Right ventricle myocardium superior (tissue), 1 donor: ENCODE data around the gene TBL3. TPM values are rescaled to one million over a fixed set of nuclear protein-coding genes. Genes with fewer than 3 reads are reported as not detected.
A peak's percentile ranks its signal among the peaks of the same experiment; 100 is the strongest.
"Not testable (repeated sequence)": the region's sequence is repeated elsewhere in the genome, so short reads cannot be mapped to it uniquely, and the experiment has no call there.

ENCODE experiments used
- ATAC-seq: fragments of 200-7000 bp; cut with Tn5 transposase; one replicate; pipeline ENCODE4 v1.9.1; 2020; ENCODE audit warnings: mild to moderate bottlenecking; ENCODE audit not compliant: poor library complexity
- DNase-seq: peaks from one replicate; pipeline ENCODE4 v3.0.0-alpha.2; 2020
- intact Hi-C: fragments of 100-400 bp; cut with DNase I; formaldehyde crosslinking; loops from one replicate; pipeline ENCODE4 v1.11.2; 2022
- total RNA-seq: library from RNA; stranded (reverse); fragmentation: NEBNext Ultra II Directional; extraction: Animal tissue kit (Norgen Biotek cat#: 25700); gene quantifications from one replicate; pipeline ENCODE4 v1.2.1, GENCODE V29; 2021
- donor health status: DM: no; HTN: yes; CAD: no; lungs with severe emphysema.

Gene TBL3
- total RNA-seq, 1 donor from 2014 or later, result 20.3 TPM

DNA sequence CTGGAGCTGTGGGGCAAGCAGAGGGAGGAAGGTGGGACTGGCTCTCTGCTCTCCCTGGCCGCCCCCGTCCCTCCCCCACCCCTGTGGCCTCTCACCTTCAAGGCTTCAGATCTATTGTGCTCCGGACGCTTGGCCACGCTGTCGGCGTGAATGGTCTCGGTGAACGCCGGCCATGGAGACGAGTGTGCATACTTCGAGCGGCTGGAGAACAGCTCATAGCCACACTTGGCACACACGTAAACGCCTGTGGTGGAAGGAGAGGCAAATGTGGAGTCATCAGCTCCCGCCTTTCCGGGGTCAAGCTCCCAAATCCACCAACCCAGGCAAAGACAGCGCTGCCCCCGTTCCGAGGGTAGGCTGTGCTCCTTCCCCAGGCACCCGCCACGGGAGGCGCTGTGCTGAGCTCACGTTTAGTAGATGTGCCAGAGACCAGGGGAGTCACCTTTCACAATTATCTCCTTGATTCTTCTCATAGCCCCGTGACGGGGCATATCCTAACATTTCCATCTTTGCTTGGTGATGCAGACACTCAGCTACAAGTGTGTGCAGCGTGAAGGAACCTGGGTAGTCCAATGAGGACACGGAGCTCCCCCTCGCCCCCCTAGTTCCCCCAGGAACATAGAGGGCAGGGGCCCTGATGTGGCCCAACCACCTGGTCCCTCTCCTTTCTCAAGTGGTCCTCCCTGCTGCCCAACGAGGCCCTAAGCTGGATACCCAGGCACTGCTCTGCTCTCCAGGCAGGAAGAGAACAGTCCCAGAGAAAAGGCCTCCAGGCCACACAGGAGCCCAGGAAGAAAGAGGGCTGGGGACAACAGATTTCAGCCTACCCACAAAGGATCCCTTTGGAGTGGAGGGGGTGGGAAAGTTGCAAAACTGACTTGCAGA is 30.4 kb upstream of the TBL3 start:
- intact Hi-C loops, result no loop called here

GRCh38 chr16:1942047-1942809 is 29.6 kb upstream of the TBL3 start:
- DNase-seq (peak; percentile 52), ATAC-seq (peak; percentile 3)
- intact Hi-C loops, result no loop called here

More for the DNA sequence above, 30.4 kb upstream of the TBL3 start:
- ATAC-seq (no peak), DNase-seq (peak; percentile 42)

GRCh38 chr16:1942810-1943726 is 28.8 kb upstream of the TBL3 start, which contains the start of gene MSRB1:
MSRB1 (minus strand) TSS chr16:1943199; CDS start chr16:1943156, 43 bp downstream.
- peak; percentile 91 for ATAC-seq
- peak; percentile 100 for DNase-seq
- intact Hi-C loops, result no loop called here

DNA sequence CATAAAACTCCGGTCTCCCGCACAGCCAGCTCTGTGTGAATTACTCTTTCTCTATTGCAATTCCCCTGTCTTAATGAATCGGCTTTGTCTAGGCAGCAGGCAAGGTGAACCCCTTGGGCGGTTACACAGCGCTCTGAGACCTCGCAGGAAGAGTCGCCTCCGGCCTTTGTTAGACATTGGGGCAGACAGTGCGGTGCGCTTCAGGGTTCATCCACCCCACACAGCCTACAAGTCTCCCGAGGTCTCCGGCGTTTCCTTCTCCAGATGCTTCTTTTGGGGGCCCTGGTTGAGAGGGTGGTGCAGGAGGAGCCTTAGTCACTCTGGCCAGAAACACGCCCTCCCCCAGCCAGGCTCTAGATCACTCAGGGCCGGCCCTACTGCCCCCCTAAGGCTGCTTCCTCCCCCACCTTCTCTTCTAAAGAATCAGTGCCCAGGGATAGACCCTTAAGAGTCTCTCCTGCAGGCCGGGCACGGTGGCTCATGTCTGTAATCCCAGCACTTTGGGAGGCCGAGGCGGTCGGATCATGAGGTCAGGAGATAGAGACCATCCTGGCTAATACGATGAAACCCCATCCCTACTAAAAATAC is 27.1 kb upstream of the TBL3 start:
- DNase-seq, result peak; percentile 35
- no peak for ATAC-seq
- intact Hi-C loops, result no loop called here

GRCh38 chr16:1945559-1946391 is 26.1 kb upstream of the TBL3 start:
- DNase-seq, result no peak
- ATAC-seq, result no peak
- intact Hi-C loops, result no loop called here

DNA sequence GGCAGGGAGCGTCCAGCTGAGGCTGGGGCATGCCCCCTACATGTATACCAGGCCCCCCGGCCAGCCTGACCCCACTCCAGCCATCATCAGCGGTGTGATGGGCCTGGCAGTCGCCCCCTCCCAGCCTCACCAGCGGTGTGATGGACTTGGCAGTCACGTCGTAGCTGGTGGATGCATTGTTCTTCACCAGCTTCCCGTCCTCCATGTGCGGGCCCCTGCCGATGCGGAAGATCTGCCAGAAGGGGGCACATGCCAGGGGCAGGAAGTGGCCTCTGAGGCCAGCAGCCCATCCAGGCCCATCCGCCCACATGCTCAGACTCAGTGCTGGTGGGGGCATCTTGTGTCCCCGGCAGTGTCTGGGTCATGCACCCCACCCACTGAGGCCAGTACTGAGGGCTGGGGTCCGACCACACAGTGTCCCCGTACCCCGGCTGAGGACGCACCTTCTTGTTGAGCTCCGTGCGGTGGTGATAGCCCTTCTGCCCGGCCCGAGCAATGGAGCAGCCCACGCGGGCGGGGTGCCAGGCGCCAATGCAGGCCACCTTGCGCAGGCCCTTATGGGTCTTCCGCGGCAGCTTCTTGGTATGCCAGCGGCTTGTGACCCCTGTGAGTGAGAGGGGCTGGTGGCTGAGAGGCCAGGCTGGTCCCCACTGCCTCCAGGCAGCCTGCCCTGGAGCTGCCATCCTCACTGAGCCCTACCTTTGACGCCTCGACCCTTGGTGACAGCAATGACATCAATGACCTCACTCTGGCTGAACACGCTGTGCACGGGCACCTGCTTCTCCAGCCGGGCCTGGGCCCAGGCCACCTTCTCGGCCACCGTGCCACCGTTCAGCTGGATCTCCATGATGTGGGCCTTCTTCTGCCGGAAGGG is 25.1 kb upstream of the TBL3 start:
- intact Hi-C loops, result no loop called here
- DNase-seq (peak; percentile 39), ATAC-seq (no peak)

DNA sequence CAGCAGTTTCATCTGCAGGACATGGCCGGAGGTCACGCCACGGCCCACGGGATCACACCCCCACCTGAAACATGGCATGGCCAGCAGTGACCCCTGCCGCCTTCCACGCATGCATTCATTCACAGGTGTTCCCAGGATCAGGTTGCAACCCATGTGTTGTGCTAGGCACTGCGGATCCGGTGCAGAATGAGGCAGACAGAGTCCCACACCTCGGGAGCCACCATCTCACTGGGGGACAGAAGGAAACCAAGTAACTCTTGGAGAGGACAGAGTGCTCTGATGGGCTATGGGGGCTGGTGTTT is 24.5 kb upstream of the TBL3 start:
- ATAC-seq (no peak), DNase-seq (no peak)
- intact Hi-C loops, result no loop called here

- no peak for ATAC-seq
- intact Hi-C loops, result no loop called here
- DNase-seq, result no peak
Measured at GRCh38 chr16:1949507-1949906, 22.3 kb upstream of the TBL3 start.

GRCh38 chr16:1950047-1950446 is 21.8 kb upstream of the TBL3 start:
- intact Hi-C loops, result no loop called here
- ATAC-seq (peak; percentile 1), DNase-seq (peak; percentile 47)

- DNase-seq, result peak; percentile 61
- ATAC-seq, result peak; percentile 61
Measured at GRCh38 chr16:1950559-1950958, 21.3 kb upstream of the TBL3 start.

GRCh38 chr16:1953734-1954133 is 18.1 kb upstream of the TBL3 start:
- DNase-seq (peak; percentile 44), ATAC-seq (peak; percentile 7)
- intact Hi-C loops, result no loop called here

More at GRCh38 chr16:1950559-1950958, 21.3 kb upstream of the TBL3 start:
- intact Hi-C loops, result no loop called here

GRCh38 chr16:1957434-1958142 is 14.3 kb upstream of the TBL3 start:
- ATAC-seq, intact Hi-C loops, DNase-seq: not testable (repeated sequence)

DNA sequence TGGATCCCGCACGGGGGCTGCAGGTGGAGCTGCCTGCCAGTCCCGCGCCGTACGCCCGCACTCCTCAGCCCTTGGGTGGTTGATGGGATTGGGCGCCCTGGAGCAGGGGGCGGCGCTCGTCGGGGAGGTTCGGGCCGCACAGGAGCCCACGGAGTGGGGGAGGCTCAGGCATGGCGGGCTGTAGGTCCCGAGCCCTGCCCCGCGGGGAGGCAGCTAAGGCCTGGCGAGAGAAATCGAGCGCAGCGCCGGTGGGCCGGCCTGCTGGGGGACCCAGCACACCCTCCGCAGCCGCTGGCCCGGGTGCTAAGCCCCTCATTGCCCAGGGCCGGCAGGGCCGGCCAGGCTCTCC is 13.7 kb upstream of the TBL3 start:
- ATAC-seq, intact Hi-C loops: not testable (repeated sequence)
- DNase-seq, result peak; percentile 39

DNA sequence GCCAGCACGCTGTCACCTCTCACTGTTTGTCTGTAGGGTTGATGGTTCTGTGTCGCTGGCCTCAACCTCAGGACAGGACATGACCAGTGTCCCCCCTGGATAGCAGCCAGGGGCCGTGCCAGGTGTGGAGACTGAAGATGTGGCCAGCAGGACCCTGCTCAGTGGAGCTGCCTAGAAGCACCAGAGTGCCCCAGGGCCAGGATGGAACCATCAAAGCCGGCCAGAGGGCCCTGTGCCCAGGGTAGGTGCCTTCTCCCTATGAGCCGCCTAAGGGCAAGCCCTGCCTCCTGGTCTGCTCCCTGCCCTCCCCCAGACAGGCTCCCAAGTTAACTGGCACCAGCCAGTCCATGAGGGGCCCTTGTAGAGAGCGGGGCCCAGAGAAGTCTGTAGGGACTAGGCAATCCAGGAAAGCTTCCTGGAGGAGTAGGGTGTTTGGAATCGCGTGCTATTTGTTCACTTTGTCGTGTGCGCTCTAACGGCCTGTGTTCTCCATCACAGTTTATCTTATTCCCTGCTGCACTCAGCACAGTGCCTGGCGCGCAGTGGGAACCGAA is 13.1 kb upstream of the TBL3 start:
- ATAC-seq (no peak), DNase-seq (peak; percentile 54)
- intact Hi-C loops, result no loop called here

DNA sequence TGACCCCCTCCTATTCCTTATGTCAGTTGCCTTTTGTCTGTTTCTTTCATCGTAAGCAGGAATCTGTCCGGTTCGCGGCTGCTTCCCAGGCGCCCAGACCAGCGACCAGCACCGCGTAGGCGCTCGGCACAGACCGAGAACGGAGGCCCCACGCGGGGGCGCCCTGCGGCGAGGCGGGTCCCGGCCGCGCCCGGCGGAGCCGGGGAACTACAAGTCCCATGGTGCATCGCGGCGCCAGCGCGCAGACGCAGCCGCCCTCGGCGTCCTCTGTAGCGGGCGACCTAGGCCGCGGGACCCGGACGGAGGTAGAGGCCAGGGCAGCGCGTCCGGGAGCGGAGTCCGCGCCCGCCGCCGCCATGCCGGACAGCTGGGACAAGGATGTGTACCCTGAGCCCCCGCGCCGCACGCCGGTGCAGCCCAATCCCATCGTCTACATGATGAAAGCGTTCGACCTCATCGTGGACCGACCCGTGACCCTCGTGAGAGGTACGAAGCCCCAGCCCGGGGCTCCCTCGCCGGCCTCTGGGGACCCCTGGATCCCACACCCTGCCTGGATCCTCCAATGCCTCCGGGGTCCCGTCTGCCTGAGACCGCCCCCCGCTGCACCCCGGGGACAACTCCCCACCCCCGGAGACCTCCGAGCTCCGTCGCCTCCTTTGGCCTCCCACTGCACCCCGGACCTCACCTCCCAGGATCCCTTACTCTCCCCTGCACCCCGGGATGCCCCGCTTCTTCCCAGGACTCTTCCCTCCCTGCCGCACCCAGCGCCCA is 12.4 kb upstream of the TBL3 start, which contains the start of gene NDUFB10:
NDUFB10 (plus strand) TSS at position 270 of the 771 bp plus-strand sequence; CDS start at position 357, 87 bp downstream.
- DNase-seq, result peak; percentile 97
- intact Hi-C loops, result no loop called here
- peak; percentile 93 for ATAC-seq
